ENCODE data around the gene DRICH1. TPM values are rescaled to one million over a fixed set of nuclear protein-coding genes. Genes with fewer than 3 reads are reported as not detected.

DRICH1 gene
- total and polyA plus RNA-seq, 4 donors, result 0.08 to 0.33 TPM; not detected in 2

GRCh38 chr22:23570681-23571080 is 61.4 kb downstream of the DRICH1 start:
- Histone ChIP-seq H3K27ac (ENCODE audit: low read depth in 1 of 2, low read length in 2 of 2) (no peak overlapping the region), H3K27me3 (ENCODE audit: control insufficient read depth in 4 of 4, insufficient read depth in 4 of 4, low read length in 3 of 4) (no peaks in the 10 kb centered on the region), H3K4me3 (ENCODE audit: low read depth in 1 of 3, low read length in 3 of 3) (no peak overlapping the region), H3K9ac (ENCODE audit: low read depth in 1 of 2, low read length in 2 of 2) (no peak overlapping the region), H3K4me1 (ENCODE audit: control insufficient read depth in 4 of 4, insufficient read depth in 4 of 4, low read length in 3 of 4) (peaks cover 0 to 5% (median 4%) of the 10 kb centered on the region in 4 donors), H3K36me3 (ENCODE audit: control insufficient read depth in 4 of 4, insufficient read depth in 3 of 4, low read depth in 1 of 4, low read length in 3 of 4) (no peaks in the 10 kb centered on the region), H3K9me3 (ENCODE audit: control insufficient read depth in 4 of 4, low read length in 3 of 4) (no peaks in the 10 kb centered on the region)
- DNase-seq (ENCODE audit: low spot score), result no peak
- TF ChIP-seq FOXA1 (IDR thresholded peaks at IDR 0.05) (no peak), FOXA2 (IDR thresholded peaks at IDR 0.05) (no peak), MAX (IDR thresholded peaks at IDR 0.05) (no peak), ATF3 (IDR thresholded peaks at IDR 0.05) (no peak), NR2F2 (IDR thresholded peaks at IDR 0.05) (no peak)
- WGBS, result 92% methylated on average over 8 of the region's 8 CpGs

GRCh38 chr22:23569716-23570115 is 62.4 kb downstream of the DRICH1 start:
- Histone ChIP-seq H3K27ac (ENCODE audit: low read depth in 1 of 2, low read length in 2 of 2) (no peak overlapping the region), H3K36me3 (ENCODE audit: control insufficient read depth in 4 of 4, insufficient read depth in 3 of 4, low read depth in 1 of 4, low read length in 3 of 4) (no peaks in the 10 kb centered on the region), H3K9ac (ENCODE audit: low read depth in 1 of 2, low read length in 2 of 2) (no peak overlapping the region), H3K4me1 (ENCODE audit: control insufficient read depth in 4 of 4, insufficient read depth in 4 of 4, low read length in 3 of 4) (peaks cover 2 to 9% (median 6%) of the 10 kb centered on the region in 4 donors), H3K4me3 (ENCODE audit: low read depth in 1 of 3, low read length in 3 of 3) (no peak overlapping the region), H3K27me3 (ENCODE audit: control insufficient read depth in 4 of 4, insufficient read depth in 4 of 4, low read length in 3 of 4) (no peaks in the 10 kb centered on the region), H3K9me3 (ENCODE audit: control insufficient read depth in 4 of 4, low read length in 3 of 4) (no peaks in the 10 kb centered on the region)
- DNase-seq (ENCODE audit: low spot score), result no peak
- TF ChIP-seq ATF3 (IDR thresholded peaks at IDR 0.05) (no peak), FOXA2 (IDR thresholded peaks at IDR 0.05) (no peak), REST (IDR thresholded peaks at IDR 0.05) (no peak), CTCF (IDR thresholded peaks at IDR 0.05; ENCODE audit: low read depth, low read length, missing input control) (no peak), HNF4A (conservative IDR thresholded peaks at IDR 0.05) (no peak), YY1 (IDR thresholded peaks at IDR 0.05) (no peak), MAX (IDR thresholded peaks at IDR 0.05) (no peak)
- WGBS, result 95% methylated on average over 10 of the region's 10 CpGs

- Histone ChIP-seq H3K9me3 (ENCODE audit: control insufficient read depth in 4 of 4, low read length in 3 of 4) (no peaks in the 10 kb centered on the region), H3K27me3 (ENCODE audit: control insufficient read depth in 4 of 4, insufficient read depth in 4 of 4, low read length in 3 of 4) (no peaks in the 10 kb centered on the region), H3K9ac (ENCODE audit: low read depth in 1 of 2, low read length in 2 of 2) (no peak overlapping the region), H3K4me1 (ENCODE audit: control insufficient read depth in 4 of 4, insufficient read depth in 4 of 4, low read length in 3 of 4) (peaks cover 2 to 9% (median 6%) of the 10 kb centered on the region in 4 donors), H3K4me3 (ENCODE audit: low read depth in 1 of 3, low read length in 3 of 3) (no peak overlapping the region), H3K27ac (ENCODE audit: low read depth in 1 of 2, low read length in 2 of 2) (no peak overlapping the region), H3K36me3 (ENCODE audit: control insufficient read depth in 4 of 4, insufficient read depth in 3 of 4, low read depth in 1 of 4, low read length in 3 of 4) (no peaks in the 10 kb centered on the region)
- WGBS, result 77% methylated on average over 8 of the region's 8 CpGs
- no peak for DNase-seq (ENCODE audit: low spot score)
- no peak for TF ChIP-seq FOXA2 (IDR thresholded peaks at IDR 0.05)
These were observed 62.8 kb downstream of the DRICH1 start for GRCh38 chr22:23569291-23569690.
